HepG2 (cell line): Measurements from ENCODE around the gene GLIPR1. TPM values are rescaled to one million over a fixed set of nuclear protein-coding genes. Genes with fewer than 3 reads are reported as not detected.
A peak's percentile ranks its signal among the peaks of the same experiment; 100 is the strongest.

Experiments
- CCAR2 ChIP-seq: fragments of 200-400 bp; formaldehyde crosslinking; optimal IDR thresholded peaks from 2 replicates; pipeline ENCODE3; 2018; ENCODE audit warnings: low read depth, mild to moderate bottlenecking, low read length, moderate library complexity
- CCDC6 ChIP-seq: sonication (generic); formaldehyde crosslinking; IDR thresholded peaks from 2 replicates; pipeline ENCODE4 v1.8.1; 2022; ENCODE audit warnings: mild to moderate bottlenecking, missing genetic modification reagents, moderate library complexity
- CEBPG ChIP-seq: IDR thresholded peaks from 2 replicates; pipeline ENCODE4 v1.6.1; 2016
- HMGA1 ChIP-seq: sonication (generic); formaldehyde crosslinking; conservative IDR thresholded peaks from 2 replicates; pipeline ENCODE4 v1.4.0; 2020; ENCODE audit warnings: missing genetic modification reagents
- HOXA3 ChIP-seq: sonication (generic); formaldehyde crosslinking; IDR thresholded peaks from 2 replicates; pipeline ENCODE4 v1.5.0; 2020; ENCODE audit warnings: missing genetic modification reagents
- IKZF5 ChIP-seq: IDR thresholded peaks from 2 replicates; pipeline ENCODE4 v1.6.1; 2018; ENCODE audit warnings: missing genetic modification reagents, mild to moderate bottlenecking, missing compliant biosample characterization
- MYC ChIP-seq: sonication (generic); formaldehyde crosslinking; IDR thresholded peaks from 2 replicates; pipeline ENCODE4 v1.9.0; 2021; ENCODE audit warnings: missing genetic modification reagents, borderline replicate concordance
- PRPF4 ChIP-seq: fragments of 200-400 bp; formaldehyde crosslinking; IDR thresholded peaks from 2 replicates; pipeline ENCODE4 v1.6.1; 2016; ENCODE audit warnings: low read length, low read depth; ENCODE audit not compliant: poor library complexity, severe bottlenecking
- TFDP1 ChIP-seq: IDR thresholded peaks from 2 replicates; pipeline ENCODE4 v1.6.1; 2016; ENCODE audit warnings: missing compliant biosample characterization, missing genetic modification reagents, borderline replicate concordance
- ZBTB38 ChIP-seq: sonication (generic); formaldehyde crosslinking; IDR thresholded peaks from 2 replicates; pipeline ENCODE4 v1.5.1; 2020; ENCODE audit warnings: mild to moderate bottlenecking, missing genetic modification reagents
- ZBTB40 ChIP-seq, 2 experiments: fragments of 450-650 bp in 1 of 2; sonication (generic) in 1 of 2; formaldehyde crosslinking in 1 of 2; IDR thresholded peaks; 2 replicates each; pipeline versions ENCODE4 v1.6.1 to v1.8.0; 2016 to 2022; ENCODE audit warnings: antibody characterized with exemption in 1 of 2, mild to moderate bottlenecking in 1 of 2, missing genetic modification reagents in 1 of 2
- ZFP41 ChIP-seq: sonication (generic); formaldehyde crosslinking; IDR thresholded peaks from 2 replicates; pipeline ENCODE4 v1.4.0; 2020; ENCODE audit warnings: mild to moderate bottlenecking, missing genetic modification reagents, borderline replicate concordance
- ZFP91 ChIP-seq: sonication (generic); formaldehyde crosslinking; IDR thresholded peaks from 2 replicates; pipeline ENCODE4 v1.9.0; 2022; ENCODE audit warnings: missing genetic modification reagents, mild to moderate bottlenecking, borderline replicate concordance
- ZNF335 ChIP-seq: sonication (generic); formaldehyde crosslinking; IDR thresholded peaks from 2 replicates; pipeline ENCODE4 v1.4.0; 2020; ENCODE audit warnings: missing genetic modification reagents
- polyA plus RNA-seq, 8 experiments: library from polyadenylated mRNA; depleted of rRNA in 3 of 8; stranded (reverse) in 7 of 8; unstranded in 1 of 8; fragments of >200 nt; fragmentation: Illumina TruSeq in 4 of 8; extraction: Trizol in 4 of 8; gene quantifications; 2 replicates each; pipeline versions ENCODE4 v1.2.1 to v1.2.3, GENCODE V29; 2011 to 2016; ENCODE audit warnings: low read depth in 4 of 8, missing spikeins in 1 of 8, mixed read lengths in 1 of 8; ENCODE audit not compliant: insufficient read depth in 1 of 8
- total RNA-seq, 5 experiments: library from RNA; depleted of rRNA; stranded (reverse); fragments of >200 nt; fragmentation: Illumina TruSeq; extraction: Trizol; gene quantifications; 2 replicates each; pipeline ENCODE4 v1.2.3, GENCODE V29; 2016; ENCODE audit warnings: low read depth in 1 of 5

Gene GLIPR1
- total and polyA plus RNA-seq, 2 of the 13 experiments (the other 11 are each of a cell fraction or from before 2014, with no cell fraction given), result 1.9 to 5.0 TPM

GRCh38 chr12:75511116-75512048 is 30.8 kb downstream of the GLIPR1 start, which contains the start of gene KRR1 (continued):
- TF ChIP-seq ZBTB40 (IDR thresholded peaks at IDR 0.05), result peak; percentile 97
- TF ChIP-seq ZBTB40 (CRISPR knock-in tag; IDR thresholded peaks at IDR 0.05), result peak; percentile 85; the same call in 1 of the 2 replicates
- no peak for TF ChIP-seq ZFP41 (CRISPR knock-in tag)
- TF ChIP-seq PRPF4, result no peak
- no peak for TF ChIP-seq HMGA1
- TF ChIP-seq MYC (CRISPR knock-in tag), result peak; percentile 63; the same call in 1 of the 2 replicates
- peak; percentile 85; the same call in 1 of the 2 replicates for TF ChIP-seq ZNF335
- peak; percentile 83 for TF ChIP-seq IKZF5 (CRISPR knock-in tag)
- TF ChIP-seq TFDP1 (CRISPR knock-in tag), result peak; percentile 99
- peak; percentile 89 for TF ChIP-seq ZFP91 (CRISPR knock-in tag)
- TF ChIP-seq CEBPG, result peak; percentile 46
- TF ChIP-seq CCDC6, result peak; percentile 85; the same call in 1 of the 2 replicates
- peak; percentile 83 for TF ChIP-seq CCAR2
- peak; percentile 95 for TF ChIP-seq HOXA3
- peak; percentile 89 for TF ChIP-seq ZBTB38 (CRISPR knock-in tag)
